Stimulated activated CD8-positive, alpha-beta memory T cell treated with anti-CD3 and anti-CD28 coated beads, Interleukin-15, amount 100 ng/mL, for 24 hours (primary cell): ENCODE data around the gene CPHXL2.

Experiments
- DNase-seq: peaks from one replicate; pipeline ENCODE4 v3.0.0-alpha.2; 2020; ENCODE audit warnings: low read depth

CPHXL2 gene

GRCh38 chr16:75676909-75677308, at the start of gene CPHXL2:
CPHXL2 (minus strand) TSS chr16:75677009; CDS start chr16:75676999, 10 bp downstream.
- DNase-seq: no peak

GRCh38 chr16:75726390-75726789, 49.6 kb upstream of the CPHXL2 start, which contains the start of gene CPHXL:
CPHXL (minus strand) TSS chr16:75726490; CDS start chr16:75726442, 48 bp downstream.
- DNase-seq: no peak

DNA sequence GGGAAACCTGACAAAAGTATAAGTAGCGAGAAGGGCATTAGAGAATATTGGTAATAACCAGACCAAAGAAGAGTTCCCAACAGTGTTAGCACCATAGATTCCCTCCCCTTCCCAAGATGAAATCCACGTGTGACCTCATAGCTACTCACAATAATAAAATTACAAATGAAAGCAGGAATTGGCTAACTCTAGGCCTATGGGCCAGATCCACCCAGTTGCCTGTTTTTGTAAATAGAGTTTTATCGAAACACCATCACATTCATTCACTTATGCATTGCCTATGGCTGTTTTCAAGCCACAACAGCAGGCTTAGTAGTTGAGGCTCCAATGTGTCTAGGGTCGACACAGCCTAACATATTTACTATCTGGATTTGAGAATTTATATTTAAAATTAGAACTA, 41.6 kb upstream of the CPHXL2 start:
- DNase-seq: no peak

DNA sequence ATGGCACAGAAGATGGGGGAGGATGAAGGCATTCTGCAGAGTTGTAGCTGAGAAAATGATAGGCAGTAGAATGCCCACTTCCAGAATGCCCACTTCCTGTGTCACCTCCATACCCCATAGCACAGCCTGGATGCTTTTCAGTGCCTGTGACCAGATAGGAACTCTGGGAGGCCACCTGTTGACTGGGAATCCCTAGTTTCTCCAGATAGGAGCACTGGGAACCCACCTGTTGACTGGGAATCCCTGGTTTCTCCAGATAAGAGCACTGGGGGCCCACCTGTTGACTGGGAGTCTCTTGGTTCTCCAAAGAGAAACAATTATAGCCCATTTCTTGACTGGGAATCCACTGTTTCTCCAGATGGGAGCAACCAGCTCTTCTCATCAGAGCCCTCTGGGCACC, 37.9 kb upstream of the CPHXL2 start:
- DNase-seq: no peak

GRCh38 chr16:75710344-75710743, 33.5 kb upstream of the CPHXL2 start:
- no peak for DNase-seq

- DNase-seq: no peak
Measured at GRCh38 chr16:75703306-75703705, 26.5 kb upstream of the CPHXL2 start.

DNA sequence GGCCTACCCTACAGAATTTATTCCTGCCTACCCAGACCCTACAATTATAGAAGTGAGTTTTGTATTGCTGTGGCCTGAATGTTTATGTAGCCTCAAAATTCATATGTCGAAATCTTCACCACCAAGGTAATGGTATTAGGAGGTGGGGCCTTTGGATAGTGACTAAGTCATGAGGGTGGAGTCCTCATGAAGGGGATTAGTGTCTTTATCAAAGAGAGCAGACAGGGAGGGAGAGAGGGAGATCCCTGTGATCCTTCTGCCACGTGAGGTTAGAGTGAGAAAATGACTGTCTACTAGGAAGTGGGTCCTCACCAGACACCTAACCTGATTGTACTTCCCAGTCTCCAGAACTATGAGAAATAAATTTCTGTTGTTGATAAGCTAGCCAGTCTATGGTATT, 25.4 kb upstream of the CPHXL2 start:
- no peak for DNase-seq

DNA sequence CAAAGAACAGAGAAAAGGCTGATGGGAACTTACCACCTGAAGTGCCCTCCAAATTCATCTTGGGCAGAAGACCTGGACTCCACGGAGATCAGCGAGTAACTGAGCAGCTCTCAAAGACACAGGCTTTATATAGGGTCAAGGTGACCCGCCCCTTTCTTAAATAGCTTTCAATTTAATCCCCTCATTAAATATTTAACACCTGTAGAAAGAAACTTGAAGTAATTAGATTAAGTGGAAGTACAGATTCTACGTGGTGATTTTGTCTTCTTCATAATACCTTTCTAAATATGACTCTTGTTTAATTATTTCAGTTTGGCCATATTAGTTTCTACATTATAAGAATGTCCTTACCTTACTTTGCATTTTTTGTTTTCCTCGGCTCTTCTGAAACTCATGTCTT, 24.6 kb upstream of the CPHXL2 start, which contains the start of gene DUXB:
Gene DUXB, minus strand, starts transcription at position 101 of the 400 bp plus-strand sequence. Its CDS starts 43 bp downstream, at position 58.
- no peak for DNase-seq

GRCh38 chr16:75697571-75697970, 20.8 kb upstream of the CPHXL2 start:
- no peak for DNase-seq

DNA sequence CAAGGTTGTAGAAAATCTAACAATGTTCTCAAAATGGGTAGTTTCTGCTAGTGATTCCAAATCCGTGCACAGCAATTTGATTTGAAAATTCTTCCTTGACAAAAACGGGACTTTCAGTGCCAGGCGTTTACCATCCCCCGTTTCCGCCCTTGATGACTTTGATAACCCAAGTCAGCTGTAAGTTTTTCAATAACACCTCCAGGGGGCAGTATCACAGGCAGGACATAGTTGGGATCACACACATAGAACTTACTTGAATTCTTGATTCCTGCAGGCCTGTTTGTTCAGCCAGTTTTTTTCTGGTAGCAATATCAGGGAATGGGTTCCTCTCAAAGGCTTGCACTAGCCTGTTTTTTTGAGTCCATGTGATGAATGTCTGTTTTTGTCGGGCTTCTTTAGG, 18.9 kb upstream of the CPHXL2 start:
- DNase-seq: no peak

GRCh38 chr16:75687361-75687760, 10.6 kb upstream of the CPHXL2 start:
- DNase-seq: no peak

DNA sequence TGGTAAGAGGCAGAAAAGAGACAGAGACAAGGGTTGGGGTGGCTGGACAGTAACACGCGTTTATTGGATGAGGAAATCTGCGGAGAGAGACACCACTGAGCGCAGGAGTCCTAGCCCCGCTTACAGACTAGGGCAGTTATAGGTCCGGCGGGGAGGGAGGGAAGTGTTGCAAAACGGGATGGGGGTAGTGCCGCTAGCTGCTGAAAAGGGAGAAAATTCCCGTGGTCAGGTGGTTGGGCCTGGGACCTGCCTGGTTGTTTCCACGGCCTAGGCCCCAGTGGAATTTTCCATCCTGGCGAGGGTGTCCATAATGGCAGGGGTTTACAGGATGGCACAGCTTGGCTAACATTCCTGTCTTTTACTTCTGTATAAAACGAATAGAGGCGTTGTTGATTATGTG, 5.5 kb upstream of the CPHXL2 start:
- no peak for DNase-seq

DNA sequence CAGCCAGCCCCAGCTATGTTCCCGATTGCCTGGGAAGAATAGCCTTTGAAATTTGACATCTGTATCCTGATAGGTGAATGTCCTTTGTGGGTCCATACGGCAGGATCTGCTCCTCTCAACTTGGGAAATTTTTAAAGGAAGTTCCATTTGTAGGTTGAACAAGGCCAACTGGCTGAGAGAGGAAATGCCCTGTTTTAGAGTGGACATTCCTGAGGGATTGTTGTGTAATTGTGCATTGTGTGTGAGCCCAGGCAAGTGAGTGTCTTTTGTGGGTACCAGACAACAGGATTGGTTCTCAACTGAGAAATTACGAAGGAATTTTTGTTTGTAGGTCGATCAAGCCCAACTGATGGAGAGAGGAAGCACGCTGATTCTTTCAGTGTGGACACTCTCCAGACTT, 2.6 kb upstream of the CPHXL2 start:
- no peak for DNase-seq

DNA sequence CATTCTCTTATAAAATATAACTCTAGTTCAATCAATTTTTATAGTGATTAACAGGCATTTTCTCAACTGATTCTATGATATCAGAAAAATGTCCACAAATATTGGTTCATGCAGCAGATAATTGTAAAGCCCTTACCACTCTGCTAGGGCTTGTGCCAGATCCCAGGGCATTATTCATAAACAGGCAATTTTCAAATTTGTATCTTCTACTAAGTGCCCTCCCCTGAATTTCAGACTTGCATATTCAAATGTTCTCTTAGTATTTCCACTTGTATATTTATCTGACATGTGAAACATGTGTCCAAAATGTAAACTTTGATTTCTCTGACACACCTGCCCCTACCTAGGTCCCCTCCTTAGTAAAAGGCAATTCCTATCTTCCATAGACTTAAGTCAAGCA, 9.3 kb downstream of the CPHXL2 start:
- no peak for DNase-seq

- no peak for DNase-seq
Measured at GRCh38 chr16:75660726-75661302, 16.0 kb downstream of the CPHXL2 start.

DNA sequence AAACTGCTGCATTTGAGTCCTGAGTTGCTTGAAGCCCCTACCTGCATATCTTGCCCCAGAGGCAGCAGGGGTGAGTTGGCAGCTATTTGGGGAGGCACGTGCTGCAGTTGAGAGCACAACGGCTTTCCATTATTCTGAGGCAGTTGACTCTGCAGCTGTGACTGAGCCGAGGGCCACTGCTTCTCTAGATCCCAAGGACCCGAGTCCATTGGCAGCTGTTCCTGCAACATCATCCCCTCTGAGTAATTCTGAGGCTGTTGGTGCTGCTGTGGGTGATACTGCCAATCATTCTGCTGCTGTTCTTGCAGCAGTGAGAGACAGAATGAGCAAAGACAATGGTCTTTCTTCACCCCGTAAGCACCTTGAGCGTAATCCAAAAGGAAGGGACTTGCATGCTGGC, 16.5 kb downstream of the CPHXL2 start:
- DNase-seq: no peak

GRCh38 chr16:75658175-75658574, 18.6 kb downstream of the CPHXL2 start:
- no peak for DNase-seq

GRCh38 chr16:75653922-75654321, 22.9 kb downstream of the CPHXL2 start:
- no peak for DNase-seq

- peak; percentile 62 for DNase-seq
Measured at GRCh38 chr16:75648265-75649076, 28.3 kb downstream of the CPHXL2 start.

GRCh38 chr16:75647492-75648264, 29.1 kb downstream of the CPHXL2 start, which contains the start of the genes KARS1 and TERF2IP:
KARS1 (minus strand) TSS chr16:75647665; CDS start chr16:75647639, 26 bp downstream.
TERF2IP (plus strand) TSS chr16:75647773; CDS start chr16:75647883, 110 bp downstream.
- peak; percentile 86 for DNase-seq

- DNase-seq: no peak
Measured at GRCh38 chr16:75647112-75647491, 29.7 kb downstream of the CPHXL2 start.

- DNase-seq: no peak
Measured at GRCh38 chr16:75644240-75645012, 32.4 kb downstream of the CPHXL2 start.
